Measurements from ENCODE around the gene TNRC18. TPM values are rescaled to one million over a fixed set of nuclear protein-coding genes. Genes with fewer than 3 reads are reported as not detected.
"Not testable (repeated sequence)": the region's sequence is repeated elsewhere in the genome, so short reads cannot be mapped to it uniquely, and the experiment has no call there.

Gene TNRC18
- total and polyA plus RNA-seq, 2 donors (not counting 3 experiments of a cell fraction or from before 2014, with no cell fraction given) = 14.8 to 64.6 TPM

GRCh38 chr7:5305050-5305449, 118.6 kb downstream of the TNRC18 start:
- H3K4me1 ChIP-seq (ENCODE audit: control insufficient read depth, extremely low read depth, insufficient read depth, low read length); H3K79me2 ChIP-seq (ENCODE audit: control insufficient read depth, insufficient read depth, low read length); H3K27ac ChIP-seq (ENCODE audit: insufficient read depth, low read depth, low read length); H3K4me2 ChIP-seq (ENCODE audit: insufficient read depth, low read length); H4K20me1 ChIP-seq (replicated peaks; ENCODE audit: control insufficient read depth, extremely low read depth, insufficient read depth, low read length); H3K9ac ChIP-seq (replicated peaks; ENCODE audit: extremely low read depth, insufficient read depth, low read length); POLR2A ChIA-PET; H3K27me3 ChIP-seq (ENCODE audit: control insufficient read depth in 2 of 2, insufficient read depth in 2 of 2, low read length in 2 of 2); FAIRE-seq; H3K4me3 ChIP-seq (replicated peaks in 1 of 3; ENCODE audit: insufficient read depth in 1 of 3, low read depth in 1 of 3, low read length in 3 of 3); CTCF ChIA-PET; dilution Hi-C loops (cut with MboI; ENCODE audit: extremely low pct_ligation_motif_present, low sequenced_read_pairs); DNase-seq (ENCODE audit: low read depth, low spot score); H2AFZ ChIP-seq (ENCODE audit: low read depth, low read length); BruUV-seq (replicated peaks); H3K9me3 ChIP-seq (replicated peaks; ENCODE audit: control insufficient read depth, insufficient read depth, low read length); H3K9me1 ChIP-seq (replicated peaks; ENCODE audit: control insufficient read depth, extremely low read depth, insufficient read depth, low read length); intact Hi-C loops (cut with micrococcal nuclease): not testable (repeated sequence)
- peaks cover 0 to 16% of the 10 kb centered on the region in 2 experiments for H3K36me3 ChIP-seq (ENCODE audit: control insufficient read depth in 2 of 2, extremely low read depth in 1 of 2, insufficient read depth in 2 of 2, low read length in 2 of 2)

GRCh38 chr7:5303591-5304505, 119.8 kb downstream of the TNRC18 start:
- BruUV-seq (replicated peaks) = no TSS peak
- DNase-seq (ENCODE audit: low read depth, low spot score) (no peak), FAIRE-seq (no peak)
- intact Hi-C loops (cut with micrococcal nuclease) (no loop called here), dilution Hi-C loops (cut with MboI; ENCODE audit: extremely low pct_ligation_motif_present, low sequenced_read_pairs) (no loop called here)
- Histone ChIP-seq H3K4me1 (ENCODE audit: control insufficient read depth, extremely low read depth, insufficient read depth, low read length) (no peaks in the 10 kb centered on the region), H3K9ac (replicated peaks; ENCODE audit: extremely low read depth, insufficient read depth, low read length) (no peak overlapping the region), H3K4me2 (ENCODE audit: insufficient read depth, low read length) (no peak overlapping the region), H2AFZ (ENCODE audit: low read depth, low read length) (no peak overlapping the region), H3K27ac (ENCODE audit: insufficient read depth, low read depth, low read length) (no peak overlapping the region), H3K9me3 (replicated peaks; ENCODE audit: control insufficient read depth, insufficient read depth, low read length) (no peaks in the 10 kb centered on the region), H3K4me3 (replicated peaks in 1 of 3; ENCODE audit: insufficient read depth in 1 of 3, low read depth in 1 of 3, low read length in 3 of 3) (no peak overlapping the region), H3K79me2 (ENCODE audit: control insufficient read depth, insufficient read depth, low read length) (no peaks in the 10 kb centered on the region), H3K9me1 (replicated peaks; ENCODE audit: control insufficient read depth, extremely low read depth, insufficient read depth, low read length) (no peaks in the 10 kb centered on the region), H4K20me1 (replicated peaks; ENCODE audit: control insufficient read depth, extremely low read depth, insufficient read depth, low read length) (no peaks in the 10 kb centered on the region), H3K27me3 (ENCODE audit: control insufficient read depth in 2 of 2, insufficient read depth in 2 of 2, low read length in 2 of 2) (no peaks in the 10 kb centered on the region), H3K36me3 (ENCODE audit: control insufficient read depth in 2 of 2, extremely low read depth in 1 of 2, insufficient read depth in 2 of 2, low read length in 2 of 2) (peaks cover 0 to 13% of the 10 kb centered on the region in 2 experiments)
- POLR2A ChIA-PET = no interaction called here
- TF ChIP-seq EZH2 (IDR thresholded peaks at IDR 0.05; ENCODE audit: borderline replicate concordance, low read depth, low read length, severe bottlenecking) (no peak), CTCF (IDR thresholded peaks at IDR 0.05; ENCODE audit: extremely low read depth in 1 of 2, insufficient read depth in 1 of 2, low read depth in 1 of 2, low read length in 2 of 2) (no peak), POLR2AphosphoS5 (IDR thresholded peaks at IDR 0.05; ENCODE audit: insufficient read depth, low read depth, low read length) (no peak), JUN (IDR thresholded peaks at IDR 0.05; ENCODE audit: borderline replicate concordance, insufficient read depth, insufficient read length, low read depth) (no peak), MYC (IDR thresholded peaks at IDR 0.05; ENCODE audit: low read depth, low read length) (no peak), MAX (IDR thresholded peaks at IDR 0.05; ENCODE audit: insufficient read depth, insufficient read length) (no peak), FOS (IDR thresholded peaks at IDR 0.05; ENCODE audit: borderline replicate concordance, insufficient read depth, low read length) (no peak), POLR2A (IDR thresholded peaks at IDR 0.05; ENCODE audit: low read depth, low read length) (no peak), GATA2 (IDR thresholded peaks at IDR 0.05; ENCODE audit: insufficient read depth, insufficient read length, low read depth, low read length) (no peak)
- CTCF ChIA-PET = no interaction called here
